Psoas muscle (tissue), 8 donors: ENCODE results near the gene CRYGN. TPM values are rescaled to one million over a fixed set of nuclear protein-coding genes. Genes with fewer than 3 reads are reported as not detected.

ENCODE experiments used
- ATAC-seq, 4 donors: fragments of 200-7000 bp; cut with Tn5 transposase; one replicate each; pipeline ENCODE4 v1.9.1; 2020; ENCODE audit warnings: moderate library complexity in 3 of 4, mild to moderate bottlenecking in 2 of 4
- DNase-seq, 2 donors: peaks; one replicate each; pipeline ENCODE4 v3.0.0-alpha.2; 2020
- H3K27ac ChIP-seq: fragments of 200-600 bp; one replicate; pipeline ENCODE4 v1.8.0; 2022
- H3K27me3 ChIP-seq, 3 donors: fragments of 200-600 bp in 1 of 3; one replicate each; pipeline versions ENCODE4 v1.6.1 to v1.8.0; 2013 to 2022; ENCODE audit warnings: low read length in 2 of 3, mild to moderate bottlenecking in 2 of 3, moderate library complexity in 1 of 3; ENCODE audit not compliant: insufficient read depth in 3 of 3
- H3K36me3 ChIP-seq, 2 donors: fragments of 200-600 bp in 1 of 2; one replicate each; pipeline versions ENCODE4 v1.6.1 to v1.8.0; 2013 to 2022; ENCODE audit warnings: low read depth in 1 of 2, mild to moderate bottlenecking in 1 of 2, moderate library complexity in 1 of 2; ENCODE audit not compliant: insufficient read depth in 1 of 2
- H3K4me1 ChIP-seq: fragments of 200-600 bp; one replicate; pipeline ENCODE4 v1.8.0; 2022
- H3K4me3 ChIP-seq: fragments of 200-600 bp; one replicate; pipeline ENCODE4 v1.8.0; 2022; ENCODE audit warnings: mild to moderate bottlenecking
- H3K9me3 ChIP-seq: fragments of 200-600 bp; one replicate; pipeline ENCODE4 v1.8.0; 2022
- WGBS, 3 donors: extraction: QIAGEN DNeasy Blood & Tissue Kit; methylation state at CpG; one replicate each; pipeline versions ENCODE4 v1.1.6 to v1.1.7; 2013; 5-methylcytosine and 5-hydroxymethylcytosine counted together
- intact Hi-C, 2 donors: fragments of 100-400 bp; cut with DNase I; formaldehyde crosslinking; loops; one replicate each; pipeline versions ENCODE4 v1.11.0 to v1.14.2; 2022
- polyA plus RNA-seq, 3 donors: library from polyadenylated mRNA; stranded (reverse); fragments of 200-250 nt; gene quantifications; one replicate each; pipeline ENCODE4 v1.2.3, GENCODE V29; 2013
- total RNA-seq, 4 donors: library from RNA; stranded (reverse); fragmentation: NEBNext Ultra II Directional in 2 of 4; extraction: Animal tissue kit (Norgen Biotek cat#: 25700) in 2 of 4; gene quantifications; one replicate each; pipeline versions ENCODE4 v1.2.1 to v1.2.4, GENCODE V29; 2021 to 2023
- TF ChIP-seq, protein P1 (sequence below): fragments of 200-600 bp; IDR thresholded peaks from one replicate; pipeline ENCODE4 v1.8.0; 2022; ENCODE audit warnings: antibody characterized with exemption
- donor health status: healthy with polysubstance abuse.
- donor health status: DM: no; HTN: no; CAD: no; lungs with moderate emphysema.
- donor health status: Bipolar disorder and iron deficiency.
- donor health status: healthy.
- donor health status: DM: yes; HTN: yes; CAD: no.
- donor health status: DM: no; HTN: no; CAD: no.
- donor health status: DM: no; HTN: no; CAD: no.
- donor health status: DM: yes; HTN: yes; CAD: no.

The CRYGN gene
- total and polyA plus RNA-seq, 7 donors = 0.12 to 0.15 TPM; not detected in 5

GRCh38 chr7:151420144-151420543, 19.8 kb downstream of the CRYGN start:
- Histone ChIP-seq H3K9me3 (peaks cover 6% of the 10 kb centered on the region), H3K4me1 (no peaks in the 10 kb centered on the region), H3K36me3 (no peaks in the 10 kb centered on the region), H3K27ac (no peak overlapping the region), H3K4me3 (no peak overlapping the region), H3K27me3 (peaks cover 0 to 3% (median 0%) of the 10 kb centered on the region in 3 donors)
- WGBS, 3 donors = 43 to 54% (median 52%) methylated on average over 5 of the region's 5 CpGs
- intact Hi-C loops = no loop called here
- no peak for DNase-seq
- TF ChIP-seq, protein P1, sequence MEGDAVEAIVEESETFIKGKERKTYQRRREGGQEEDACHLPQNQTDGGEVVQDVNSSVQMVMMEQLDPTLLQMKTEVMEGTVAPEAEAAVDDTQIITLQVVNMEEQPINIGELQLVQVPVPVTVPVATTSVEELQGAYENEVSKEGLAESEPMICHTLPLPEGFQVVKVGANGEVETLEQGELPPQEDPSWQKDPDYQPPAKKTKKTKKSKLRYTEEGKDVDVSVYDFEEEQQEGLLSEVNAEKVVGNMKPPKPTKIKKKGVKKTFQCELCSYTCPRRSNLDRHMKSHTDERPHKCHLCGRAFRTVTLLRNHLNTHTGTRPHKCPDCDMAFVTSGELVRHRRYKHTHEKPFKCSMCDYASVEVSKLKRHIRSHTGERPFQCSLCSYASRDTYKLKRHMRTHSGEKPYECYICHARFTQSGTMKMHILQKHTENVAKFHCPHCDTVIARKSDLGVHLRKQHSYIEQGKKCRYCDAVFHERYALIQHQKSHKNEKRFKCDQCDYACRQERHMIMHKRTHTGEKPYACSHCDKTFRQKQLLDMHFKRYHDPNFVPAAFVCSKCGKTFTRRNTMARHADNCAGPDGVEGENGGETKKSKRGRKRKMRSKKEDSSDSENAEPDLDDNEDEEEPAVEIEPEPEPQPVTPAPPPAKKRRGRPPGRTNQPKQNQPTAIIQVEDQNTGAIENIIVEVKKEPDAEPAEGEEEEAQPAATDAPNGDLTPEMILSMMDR = no peak
- ATAC-seq = no peak

GRCh38 chr7:151416941-151417315, 23.0 kb downstream of the CRYGN start:
- H3K27me3 ChIP-seq = peaks cover 0 to 15% (median 5%) of the 10 kb centered on the region in 3 donors
- TF ChIP-seq, protein P1 = no peak
- ATAC-seq (peak in 3 of 4 donors; percentile 25 to 40 (median 27)), DNase-seq (no peak)
- H3K27ac ChIP-seq = no peak overlapping the region
- no peaks in the 10 kb centered on the region for H3K36me3 ChIP-seq
- H3K4me1 ChIP-seq = no peaks in the 10 kb centered on the region
- H3K9me3 ChIP-seq = peaks cover 6% of the 10 kb centered on the region
- H3K4me3 ChIP-seq = no peak overlapping the region
- WGBS, 3 donors = 42 to 45% (median 44%) methylated on average over 11 of the region's 11 CpGs
- intact Hi-C loops = no loop called here

- Histone ChIP-seq H3K27ac (no peak overlapping the region), H3K36me3 (no peaks in the 10 kb centered on the region), H3K27me3 (peaks cover 0 to 20% (median 10%) of the 10 kb centered on the region in 3 donors), H3K4me3 (no peak overlapping the region), H3K4me1 (no peaks in the 10 kb centered on the region), H3K9me3 (peaks cover 6% of the 10 kb centered on the region)
- DNase-seq (no peak), ATAC-seq (no peak)
- intact Hi-C loops = no loop called here
- 69 to 80% (median 75%) methylated on average over 10 of the region's 10 CpGs for WGBS, 3 donors
- TF ChIP-seq, protein P1 = no peak
Observed at GRCh38 chr7:151416112-151416940, 23.6 kb downstream of the CRYGN start.

DNA sequence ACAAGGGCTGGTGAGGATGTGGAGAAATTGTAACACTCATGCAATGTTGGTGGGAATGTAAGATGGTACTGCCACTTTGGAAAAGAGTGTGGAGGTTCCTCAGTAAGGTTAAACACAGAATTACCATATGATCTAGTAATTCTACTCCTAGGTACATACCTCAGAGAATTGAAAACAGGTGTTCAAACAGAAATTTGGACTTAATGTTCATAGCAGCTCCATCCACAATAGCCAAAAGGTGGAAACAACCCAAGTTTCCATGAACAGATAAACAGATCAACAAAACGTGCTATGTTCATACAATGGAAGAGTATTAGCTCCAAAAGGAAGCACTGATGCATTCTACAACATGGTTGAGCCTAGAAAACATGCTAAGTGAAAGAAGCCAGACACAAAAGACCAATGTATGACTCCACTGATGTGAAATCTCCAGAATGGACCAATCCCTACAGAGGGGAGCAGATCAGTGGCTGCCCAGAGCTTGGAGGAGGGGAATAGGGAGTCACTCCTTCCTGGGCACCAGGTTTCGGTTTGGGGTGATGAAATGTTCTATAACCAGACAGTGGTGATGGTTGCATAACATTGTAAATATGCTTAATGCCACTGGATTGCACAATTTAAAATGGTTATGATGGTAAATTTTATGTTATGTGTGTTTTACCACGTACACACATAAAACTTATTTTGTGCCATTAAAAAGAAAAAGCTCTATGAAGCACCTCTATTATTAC, 24.4 kb downstream of the CRYGN start:
- ATAC-seq (no peak), DNase-seq (peak in 1 of 2 donors; percentile 8)
- Histone ChIP-seq H3K27me3 (peaks cover 0 to 28% (median 13%) of the 10 kb centered on the region in 3 donors), H3K4me3 (no peak overlapping the region), H3K9me3 (peaks cover 6% of the 10 kb centered on the region), H3K27ac (no peak overlapping the region), H3K36me3 (no peaks in the 10 kb centered on the region), H3K4me1 (no peaks in the 10 kb centered on the region)
- 69 to 75% (median 70%) methylated on average over 3 of the region's 3 CpGs for WGBS, 3 donors
- intact Hi-C loops = no loop called here
- TF ChIP-seq, protein P1 = no peak
